NB4 (cell line): Measurements from ENCODE around the gene APOBEC4.
A peak's percentile ranks its signal among the peaks of the same experiment; 100 is the strongest.
"Not testable (repeated sequence)": the region's sequence is repeated elsewhere in the genome, so short reads cannot be mapped to it uniquely, and the experiment has no call there.

ENCODE experiments used
- DNase-seq: peaks from one replicate; pipeline ENCODE4 v3.0.0; 2010; ENCODE audit warnings: low read depth
- H3K4me3 ChIP-seq: one replicate; pipeline ENCODE4 v1.5.1; 2011; ENCODE audit warnings: mild to moderate bottlenecking, low read depth, low read length, moderate library complexity
- MYC ChIP-seq: IDR thresholded peaks from 2 replicates; pipeline ENCODE4 v1.6.1; 2011; ENCODE audit warnings: low read depth, low read length
- POLR2A ChIP-seq: IDR thresholded peaks from 2 replicates; pipeline ENCODE4 v1.6.1; 2011; ENCODE audit warnings: mild to moderate bottlenecking; ENCODE audit not compliant: insufficient read length; ENCODE audit errors: extremely low read depth
- TF ChIP-seq, protein P1 (sequence below): IDR thresholded peaks from one replicate; pipeline ENCODE4 v1.5.1; 2012; ENCODE audit warnings: low read depth, low read length
- TF ChIP-seq, protein P2 (sequence below): IDR thresholded peaks from 2 replicates; pipeline ENCODE4 v1.6.1; 2011; ENCODE audit warnings: low read depth, low read length

APOBEC4 gene

GRCh38 chr1:183630748-183631147 lies 22.4 kb downstream of the APOBEC4 start:
- no peak for DNase-seq
- H3K4me3 ChIP-seq: no peak overlapping the region
- TF ChIP-seq MYC (no peak), POLR2A (no peak)
- TF ChIP-seq, protein P1, sequence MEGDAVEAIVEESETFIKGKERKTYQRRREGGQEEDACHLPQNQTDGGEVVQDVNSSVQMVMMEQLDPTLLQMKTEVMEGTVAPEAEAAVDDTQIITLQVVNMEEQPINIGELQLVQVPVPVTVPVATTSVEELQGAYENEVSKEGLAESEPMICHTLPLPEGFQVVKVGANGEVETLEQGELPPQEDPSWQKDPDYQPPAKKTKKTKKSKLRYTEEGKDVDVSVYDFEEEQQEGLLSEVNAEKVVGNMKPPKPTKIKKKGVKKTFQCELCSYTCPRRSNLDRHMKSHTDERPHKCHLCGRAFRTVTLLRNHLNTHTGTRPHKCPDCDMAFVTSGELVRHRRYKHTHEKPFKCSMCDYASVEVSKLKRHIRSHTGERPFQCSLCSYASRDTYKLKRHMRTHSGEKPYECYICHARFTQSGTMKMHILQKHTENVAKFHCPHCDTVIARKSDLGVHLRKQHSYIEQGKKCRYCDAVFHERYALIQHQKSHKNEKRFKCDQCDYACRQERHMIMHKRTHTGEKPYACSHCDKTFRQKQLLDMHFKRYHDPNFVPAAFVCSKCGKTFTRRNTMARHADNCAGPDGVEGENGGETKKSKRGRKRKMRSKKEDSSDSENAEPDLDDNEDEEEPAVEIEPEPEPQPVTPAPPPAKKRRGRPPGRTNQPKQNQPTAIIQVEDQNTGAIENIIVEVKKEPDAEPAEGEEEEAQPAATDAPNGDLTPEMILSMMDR: no peak
- TF ChIP-seq, protein P2, sequence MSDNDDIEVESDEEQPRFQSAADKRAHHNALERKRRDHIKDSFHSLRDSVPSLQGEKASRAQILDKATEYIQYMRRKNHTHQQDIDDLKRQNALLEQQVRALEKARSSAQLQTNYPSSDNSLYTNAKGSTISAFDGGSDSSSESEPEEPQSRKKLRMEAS: no peak

DNA sequence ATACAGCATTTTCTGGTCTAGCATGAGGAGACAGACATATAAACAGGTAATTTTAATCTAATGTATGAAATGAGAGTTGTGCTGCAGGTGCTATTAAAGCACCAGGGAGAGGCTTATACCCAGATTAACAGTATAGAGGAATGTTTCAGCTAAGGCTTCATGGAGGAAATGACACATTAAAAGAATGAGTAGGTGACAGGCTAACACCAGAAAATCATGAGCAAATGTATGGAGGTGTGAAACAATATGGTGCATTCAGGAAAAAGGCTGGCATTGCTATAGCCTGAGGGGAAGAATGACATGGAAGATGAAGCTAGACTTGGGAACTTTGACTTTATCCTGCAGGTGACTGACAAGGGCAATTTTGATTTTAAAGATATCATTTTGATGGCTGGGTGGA lies 24.6 kb downstream of the APOBEC4 start:
- TF ChIP-seq POLR2A (no peak), MYC (no peak)
- TF ChIP-seq, protein P2: no peak
- TF ChIP-seq, protein P1: no peak
- DNase-seq: no peak

GRCh38 chr1:183626236-183626635 lies 26.9 kb downstream of the APOBEC4 start:
- H3K4me3 ChIP-seq, DNase-seq: not testable (repeated sequence)

More for the DNA sequence above, 24.6 kb downstream of the APOBEC4 start:
- no peak overlapping the region for H3K4me3 ChIP-seq

DNA sequence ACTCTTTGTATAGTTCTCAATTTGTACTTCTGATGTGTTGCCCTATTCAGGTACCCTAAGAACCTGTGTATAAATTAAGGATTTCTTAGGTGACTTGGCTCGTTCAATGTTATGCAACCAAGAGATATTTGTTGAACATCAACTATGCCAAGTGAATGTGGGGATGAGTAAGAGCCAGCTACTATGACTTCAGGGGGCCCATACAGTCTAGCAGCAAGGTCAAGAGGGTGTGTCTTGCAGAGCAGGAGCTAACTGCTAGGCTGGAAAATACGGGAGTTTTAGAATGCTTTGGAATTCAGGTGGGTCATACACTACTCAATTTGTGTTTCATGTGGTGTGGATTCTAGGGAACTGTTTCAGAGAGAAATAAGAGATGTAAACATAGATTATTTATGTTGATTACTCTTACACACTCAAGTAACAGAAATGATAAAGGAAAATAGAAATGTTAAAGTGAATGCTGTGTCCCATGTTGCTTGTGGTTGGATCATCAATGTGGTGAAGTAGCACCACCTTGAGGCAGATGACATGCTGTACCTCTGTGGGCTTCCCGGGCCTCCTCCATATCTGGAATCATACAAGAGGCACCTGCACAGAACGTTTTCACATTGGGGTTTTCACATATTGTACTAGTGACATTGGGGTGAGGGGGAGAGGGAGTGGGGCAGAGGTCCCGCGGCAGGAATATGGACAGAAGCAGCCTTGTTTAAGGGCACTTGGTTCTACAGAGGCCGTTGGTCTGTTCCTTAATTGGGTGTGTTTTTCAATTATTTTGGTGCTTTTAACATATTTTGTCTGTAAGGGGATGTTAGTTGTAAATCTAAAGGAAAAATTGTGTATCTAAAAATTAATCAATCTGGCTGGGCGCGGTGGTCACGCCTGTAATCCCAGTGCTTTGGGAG lies 30.0 kb downstream of the APOBEC4 start:
- TF ChIP-seq, protein P2: peak; percentile 54
- TF ChIP-seq, protein P1: peak; percentile 78
- TF ChIP-seq MYC (no peak), POLR2A (no peak)
- no peak overlapping the region for H3K4me3 ChIP-seq
- DNase-seq: peak; percentile 78

GRCh38 chr1:183622013-183622412 lies 31.1 kb downstream of the APOBEC4 start:
- peak; percentile 13 for DNase-seq
- no peak for TF ChIP-seq POLR2A
- TF ChIP-seq, protein P2: no peak
- no peak for TF ChIP-seq MYC
- TF ChIP-seq, protein P1: no peak
- H3K4me3 ChIP-seq: no peak overlapping the region

DNA sequence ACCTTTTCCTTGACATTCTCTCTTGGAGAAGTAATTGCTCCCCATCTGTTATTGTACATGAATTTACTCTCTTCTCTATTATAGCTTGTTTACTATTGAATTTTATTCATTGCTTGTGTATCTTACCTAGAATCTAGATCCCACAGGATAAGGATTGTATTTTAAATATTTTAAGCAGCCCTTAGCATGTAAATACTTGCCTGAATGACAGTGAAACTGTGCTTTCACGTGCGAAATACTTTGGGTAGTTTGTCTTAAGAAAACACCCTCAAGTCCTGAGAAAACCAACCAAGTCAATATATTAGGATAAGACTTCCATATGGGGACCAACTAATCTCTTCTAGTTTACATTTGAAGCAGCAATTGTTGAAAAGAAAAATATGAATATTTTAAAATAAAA lies 32.8 kb downstream of the APOBEC4 start:
- no peak for DNase-seq
- H3K4me3 ChIP-seq: no peak overlapping the region
- no peak for TF ChIP-seq MYC
- TF ChIP-seq, protein P1: no peak
